ENCODE data around the gene SPDYE3. TPM values are rescaled to one million over a fixed set of nuclear protein-coding genes. Genes with fewer than 3 reads are reported as not detected.
"Not testable (repeated sequence)": the region's sequence is repeated elsewhere in the genome, so short reads cannot be mapped to it uniquely, and the experiment has no call there.

The SPDYE3 gene
- polyA plus RNA-seq: 9.9 TPM

GRCh38 chr7:100307402-100307801 is at the start of gene SPDYE3:
SPDYE3 (plus strand) TSS chr7:100307702; CDS start chr7:100307886, 184 bp downstream.
- not testable (repeated sequence) for H3K9me3 Mint-ChIP-seq, H3K27me3 Mint-ChIP-seq, H3K4me1 Mint-ChIP-seq, H3K36me3 Mint-ChIP-seq
- H3K4me3 Mint-ChIP-seq: peak within 1 kb of the TSS in 1 of 4 donors; percentile 32
- H3K27ac Mint-ChIP-seq: peak within 1 kb of the TSS in 1 of 3 donors; percentile 50

GRCh38 chr7:100259984-100260383 is 47.5 kb upstream of the SPDYE3 start:
- H3K27ac Mint-ChIP-seq, H3K9me3 Mint-ChIP-seq, H3K4me3 Mint-ChIP-seq, H3K36me3 Mint-ChIP-seq, H3K4me1 Mint-ChIP-seq, H3K27me3 Mint-ChIP-seq: not testable (repeated sequence)

GRCh38 chr7:100262896-100263295 is 44.6 kb upstream of the SPDYE3 start:
- H3K27ac Mint-ChIP-seq, H3K4me3 Mint-ChIP-seq, H3K4me1 Mint-ChIP-seq, H3K27me3 Mint-ChIP-seq, H3K9me3 Mint-ChIP-seq, H3K36me3 Mint-ChIP-seq: not testable (repeated sequence)

GRCh38 chr7:100264223-100264622 is 43.3 kb upstream of the SPDYE3 start:
- H3K9me3 Mint-ChIP-seq, H3K27ac Mint-ChIP-seq, H3K36me3 Mint-ChIP-seq, H3K4me3 Mint-ChIP-seq, H3K27me3 Mint-ChIP-seq, H3K4me1 Mint-ChIP-seq: not testable (repeated sequence)

DNA sequence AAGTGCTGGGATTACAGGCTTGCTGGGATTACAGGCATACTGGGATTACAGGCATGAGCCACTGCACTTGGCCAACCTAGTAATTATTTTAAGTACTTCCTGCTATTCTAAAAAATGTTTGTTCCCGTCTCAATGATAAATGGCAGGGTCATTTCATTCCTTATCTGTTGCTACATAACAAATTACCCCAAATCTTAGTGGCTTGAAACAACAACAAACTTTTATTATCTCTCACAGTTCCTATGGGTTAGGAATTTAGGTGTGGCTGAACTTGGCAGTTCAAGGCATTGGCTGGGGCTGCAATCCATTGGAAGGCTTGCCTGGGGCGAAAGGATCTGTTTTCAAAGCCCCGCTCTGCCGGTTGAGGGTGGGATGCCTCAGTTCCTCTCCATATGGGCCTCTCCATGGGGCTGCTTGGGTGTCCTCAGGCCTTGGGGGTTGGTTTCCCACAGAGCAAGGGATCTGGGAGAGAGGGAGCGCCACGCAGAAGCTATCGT is 42.8 kb upstream of the SPDYE3 start:
- not testable (repeated sequence) for H3K36me3 Mint-ChIP-seq, H3K27ac Mint-ChIP-seq, H3K9me3 Mint-ChIP-seq, H3K4me1 Mint-ChIP-seq, H3K4me3 Mint-ChIP-seq, H3K27me3 Mint-ChIP-seq

- H3K36me3 Mint-ChIP-seq, H3K9me3 Mint-ChIP-seq, H3K27me3 Mint-ChIP-seq, H3K27ac Mint-ChIP-seq: not testable (repeated sequence)
- Mint-ChIP-seq H3K4me1 (peaks cover 3 to 11% (median 8%) of the 10 kb centered on the region in 3 donors), H3K4me3 (peak overlapping the region in 1 of 4 donors; percentile 50)
Observed at GRCh38 chr7:100265851-100266250, 41.7 kb upstream of the SPDYE3 start.

DNA sequence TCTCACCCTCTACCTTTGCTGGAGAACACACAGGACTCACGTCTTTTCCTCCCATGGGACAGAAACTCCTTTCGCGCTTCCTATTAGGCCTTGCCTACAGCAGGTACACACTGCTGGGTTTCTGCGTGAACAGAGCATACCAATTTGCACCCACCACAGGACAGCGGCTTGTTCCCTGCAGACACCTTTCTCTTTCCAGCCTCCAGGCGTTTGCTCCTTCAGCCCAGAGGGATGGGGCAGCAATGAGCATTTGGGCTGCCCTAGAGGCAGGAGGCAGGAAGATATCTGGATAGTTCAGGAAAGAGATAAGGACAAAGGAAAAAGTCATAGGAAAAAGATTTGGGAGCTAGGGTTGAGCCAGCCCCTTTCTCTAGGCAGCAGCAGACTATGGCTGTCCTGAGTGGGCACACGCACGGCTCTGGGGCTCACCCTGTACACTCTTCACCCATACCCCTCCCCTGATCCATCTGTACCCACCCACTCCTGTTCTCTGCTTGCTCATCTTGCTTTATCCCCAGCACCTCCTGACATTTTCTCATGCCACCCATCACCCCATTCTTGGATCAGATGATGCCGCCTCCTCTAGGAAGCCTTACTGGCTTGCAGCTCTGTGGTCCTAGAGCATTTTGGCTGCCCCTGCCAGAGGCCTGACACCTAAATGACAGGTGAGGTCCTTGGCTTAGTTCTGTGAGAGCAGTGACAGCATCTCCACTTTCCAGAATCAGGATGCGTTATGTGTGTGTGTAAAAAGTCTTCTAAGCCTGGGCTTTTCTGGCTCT is 40.7 kb upstream of the SPDYE3 start:
- Mint-ChIP-seq H3K27ac (no peak overlapping the region), H3K36me3 (peaks cover 1% of the 10 kb centered on the region), H3K9me3 (no peaks in the 10 kb centered on the region), H3K4me3 (peak overlapping the region in 1 of 4 donors; percentile 19), H3K4me1 (peaks cover 4 to 12% (median 12%) of the 10 kb centered on the region in 3 donors), H3K27me3 (no peaks in the 10 kb centered on the region)

DNA sequence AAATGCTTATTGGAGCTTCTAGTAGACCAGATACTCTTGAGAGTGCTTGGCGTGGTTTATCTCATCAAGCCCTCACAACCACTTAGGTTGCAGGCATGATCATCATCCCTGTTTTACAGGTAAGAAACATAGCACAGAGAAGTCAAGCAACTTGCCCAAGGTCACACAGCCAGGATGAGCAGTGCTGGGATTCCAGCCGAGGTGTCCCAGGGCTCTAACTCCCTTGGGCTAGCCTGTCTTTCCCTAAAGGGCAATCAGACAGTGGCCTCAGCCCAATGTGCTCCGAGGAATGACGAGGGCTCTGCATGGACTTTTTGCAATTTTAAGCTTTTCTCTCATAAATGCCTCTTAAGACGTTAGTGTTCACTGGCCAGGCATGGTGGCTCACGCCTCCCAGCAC is 39.9 kb upstream of the SPDYE3 start:
- Mint-ChIP-seq H3K4me1 (peaks cover 4 to 14% (median 12%) of the 10 kb centered on the region in 3 donors), H3K27me3 (no peaks in the 10 kb centered on the region), H3K36me3 (peaks cover 1% of the 10 kb centered on the region), H3K9me3 (no peaks in the 10 kb centered on the region), H3K27ac (peak overlapping the region in 1 of 3 donors; percentile 70), H3K4me3 (peak overlapping the region in 1 of 4 donors; percentile 19)

GRCh38 chr7:100268882-100269281 is 38.6 kb upstream of the SPDYE3 start:
- H3K27me3 Mint-ChIP-seq, H3K36me3 Mint-ChIP-seq, H3K9me3 Mint-ChIP-seq: not testable (repeated sequence)
- H3K27ac Mint-ChIP-seq: peak overlapping the region in 1 of 3 donors; percentile 70
- H3K4me1 Mint-ChIP-seq: peaks cover 4 to 14% (median 12%) of the 10 kb centered on the region in 3 donors
- peak overlapping the region in 1 of 4 donors; percentile 66 for H3K4me3 Mint-ChIP-seq

- Mint-ChIP-seq H3K4me3 (peak overlapping the region in 2 of 4 donors; percentile 66 to 77), H3K4me1 (peaks cover 4 to 14% (median 12%) of the 10 kb centered on the region in 3 donors), H3K27ac (peak overlapping the region in 1 of 3 donors; percentile 67)
- not testable (repeated sequence) for H3K9me3 Mint-ChIP-seq, H3K36me3 Mint-ChIP-seq, H3K27me3 Mint-ChIP-seq
Observed at GRCh38 chr7:100269306-100270045, 38.0 kb upstream of the SPDYE3 start.

GRCh38 chr7:100270046-100270918 is 37.2 kb upstream of the SPDYE3 start:
- not testable (repeated sequence) for H3K9me3 Mint-ChIP-seq, H3K27me3 Mint-ChIP-seq, H3K36me3 Mint-ChIP-seq
- Mint-ChIP-seq H3K4me1 (peaks cover 4 to 21% (median 15%) of the 10 kb centered on the region in 3 donors), H3K27ac (peak overlapping the region in 2 of 3 donors; percentile 53 to 65), H3K4me3 (peak overlapping the region in 3 of 4 donors; percentile 82 to 92 (median 88))

- Mint-ChIP-seq H3K4me3 (peak overlapping the region; percentile 82 to 92 (median 89)), H3K27ac (peak overlapping the region in 2 of 3 donors; percentile 53 to 65), H3K4me1 (peaks cover 4 to 26% (median 14%) of the 10 kb centered on the region in 3 donors)
- not testable (repeated sequence) for H3K9me3 Mint-ChIP-seq, H3K27me3 Mint-ChIP-seq, H3K36me3 Mint-ChIP-seq
Observed at GRCh38 chr7:100270941-100271593, 36.4 kb upstream of the SPDYE3 start.

DNA sequence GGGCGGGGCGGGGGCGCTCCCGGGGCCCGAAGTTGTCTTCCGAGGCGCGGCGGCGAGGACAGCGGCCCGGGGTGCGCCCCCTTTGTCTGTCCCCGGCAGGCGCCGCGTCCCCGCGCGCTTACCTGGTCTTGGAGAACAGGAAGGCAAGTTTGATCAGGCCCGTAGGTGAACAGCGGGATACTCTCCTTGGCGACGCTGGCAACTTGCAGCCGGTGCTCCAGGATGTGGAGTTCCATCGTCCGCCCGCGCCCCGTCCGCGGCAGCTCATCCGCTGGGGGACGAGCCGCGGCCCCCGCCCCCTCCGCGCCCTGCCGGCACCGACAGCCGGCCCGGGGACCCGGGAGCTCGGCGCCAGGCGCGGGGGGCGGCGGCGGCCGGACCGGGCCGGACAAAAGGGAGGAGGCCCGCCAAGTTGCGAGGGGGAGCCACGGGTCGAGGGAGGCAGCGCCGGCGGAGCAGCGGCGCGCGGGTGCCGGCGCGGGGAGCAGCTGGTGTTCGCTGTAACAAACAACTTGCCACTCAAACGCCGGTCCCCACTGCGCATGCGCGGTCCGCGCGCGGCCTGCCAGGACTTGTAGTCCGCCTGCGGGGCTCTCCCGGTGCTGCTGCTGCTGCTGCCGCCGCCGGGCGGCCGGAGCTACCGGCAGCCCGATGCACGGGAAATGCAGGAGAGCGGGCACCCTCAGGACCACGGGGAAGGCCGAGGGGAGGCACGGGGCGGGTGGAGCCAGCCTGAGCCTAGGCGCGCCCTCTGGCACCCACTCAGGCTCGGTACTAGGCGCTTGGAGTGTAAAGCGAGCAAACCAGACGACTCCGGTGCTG is 35.6 kb upstream of the SPDYE3 start:
- H3K27me3 Mint-ChIP-seq: no peaks in the 10 kb centered on the region
- no peaks in the 10 kb centered on the region for H3K9me3 Mint-ChIP-seq
- H3K36me3 Mint-ChIP-seq: peaks cover 2% of the 10 kb centered on the region
- peak overlapping the region; percentile 32 to 94 (median 59) for H3K27ac Mint-ChIP-seq
- peak overlapping the region; percentile 82 to 92 (median 89) for H3K4me3 Mint-ChIP-seq
- peaks cover 4 to 20% (median 11%) of the 10 kb centered on the region in 3 donors for H3K4me1 Mint-ChIP-seq

DNA sequence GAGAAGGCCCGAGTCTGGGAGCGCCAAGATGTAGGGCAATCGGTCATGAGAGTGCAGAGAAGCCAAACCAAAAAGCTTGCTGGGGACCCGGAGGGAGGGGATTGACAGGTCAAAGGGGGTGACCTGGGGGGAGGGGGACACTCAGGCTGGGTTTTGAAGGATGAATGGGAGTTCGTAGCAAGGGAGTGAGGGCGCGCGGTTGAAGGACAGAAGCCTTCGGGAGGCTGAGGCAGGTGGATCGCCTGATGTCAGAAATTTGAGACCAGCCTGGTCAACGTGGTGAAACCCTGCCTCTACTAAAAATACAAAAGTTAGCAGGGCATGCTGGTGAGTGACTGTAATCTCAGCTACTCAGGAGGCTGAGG is 35.0 kb upstream of the SPDYE3 start:
- Mint-ChIP-seq H3K27ac (peak overlapping the region; percentile 32 to 94 (median 46)), H3K4me3 (peak overlapping the region; percentile 80 to 92 (median 86)), H3K4me1 (peaks cover 4 to 21% (median 11%) of the 10 kb centered on the region in 3 donors)
- not testable (repeated sequence) for H3K36me3 Mint-ChIP-seq, H3K27me3 Mint-ChIP-seq, H3K9me3 Mint-ChIP-seq
